ENCODE results near the gene MUCL3. TPM values are rescaled to one million over a fixed set of nuclear protein-coding genes. Genes with fewer than 3 reads are reported as not detected.

The MUCL3 gene
- total and polyA plus RNA-seq, 8 donors, result 0.04 to 5.6 (median 0.64) TPM; not detected in 4

DNA sequence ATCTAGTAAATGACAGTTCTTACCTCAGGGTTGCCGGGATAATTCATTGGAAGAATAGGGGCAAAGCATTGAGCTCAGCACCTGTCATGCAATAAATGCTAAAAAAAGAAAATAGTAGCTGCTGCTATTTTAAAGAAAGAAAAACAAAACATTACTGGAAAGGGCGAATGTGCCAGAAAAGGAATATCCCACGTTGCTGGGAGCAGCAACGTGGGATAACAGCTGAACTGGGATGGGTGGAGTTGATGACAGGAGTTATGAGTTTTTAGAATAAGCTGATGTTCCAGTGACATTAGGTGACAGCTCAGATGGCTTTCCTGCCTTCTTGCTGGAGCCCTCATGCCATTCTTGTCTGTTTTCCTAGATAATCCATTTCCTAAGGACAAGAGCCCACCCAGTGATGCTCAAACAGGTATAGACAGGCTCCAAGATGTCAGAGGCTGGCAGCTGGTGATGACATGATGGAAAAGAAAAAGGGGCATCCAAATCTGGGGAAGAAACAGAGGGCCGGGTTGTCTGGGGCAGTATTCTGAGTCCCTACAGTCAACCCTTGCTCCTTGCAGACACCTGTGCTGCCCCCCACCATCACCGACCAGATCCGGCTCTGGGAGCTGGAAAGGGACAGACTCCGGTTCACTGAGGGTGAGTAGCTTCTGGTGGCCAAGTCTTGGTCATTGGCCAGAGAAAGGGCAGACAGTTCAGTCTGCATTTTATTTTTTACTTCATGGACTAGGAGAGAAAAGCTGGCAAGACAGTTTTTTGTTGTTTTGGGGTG is 27.8 kb upstream of the MUCL3 start:
- Histone ChIP-seq H3K27me3 (no peaks in the 10 kb centered on the region), H3K36me3 (peaks cover 0 to 15% (median 5%) of the 10 kb centered on the region in 3 donors), H3K4me1 (peaks cover 5 to 23% (median 16%) of the 10 kb centered on the region in 3 donors), H3K27ac (peak overlapping the region; percentile 72 to 94 (median 87)), H3K4me3 (peak overlapping the region in 1 of 4 donors; percentile 55), H3K9me3 (no peaks in the 10 kb centered on the region)
- WGBS, 2 donors, result 76 to 82% methylated on average over 8 of the region's 8 CpGs
- ATAC-seq, result no peak
- FAIRE-seq, result no peak
- no peak for DNase-seq
- intact Hi-C loops (cut with DNase I), result loop anchor here in 2 of 3 donors (10.0 kb wide), 2 partner anchors 78 to 162 kb away; no protein-coding TSS in a partner anchor
- TF ChIP-seq, protein P1, sequence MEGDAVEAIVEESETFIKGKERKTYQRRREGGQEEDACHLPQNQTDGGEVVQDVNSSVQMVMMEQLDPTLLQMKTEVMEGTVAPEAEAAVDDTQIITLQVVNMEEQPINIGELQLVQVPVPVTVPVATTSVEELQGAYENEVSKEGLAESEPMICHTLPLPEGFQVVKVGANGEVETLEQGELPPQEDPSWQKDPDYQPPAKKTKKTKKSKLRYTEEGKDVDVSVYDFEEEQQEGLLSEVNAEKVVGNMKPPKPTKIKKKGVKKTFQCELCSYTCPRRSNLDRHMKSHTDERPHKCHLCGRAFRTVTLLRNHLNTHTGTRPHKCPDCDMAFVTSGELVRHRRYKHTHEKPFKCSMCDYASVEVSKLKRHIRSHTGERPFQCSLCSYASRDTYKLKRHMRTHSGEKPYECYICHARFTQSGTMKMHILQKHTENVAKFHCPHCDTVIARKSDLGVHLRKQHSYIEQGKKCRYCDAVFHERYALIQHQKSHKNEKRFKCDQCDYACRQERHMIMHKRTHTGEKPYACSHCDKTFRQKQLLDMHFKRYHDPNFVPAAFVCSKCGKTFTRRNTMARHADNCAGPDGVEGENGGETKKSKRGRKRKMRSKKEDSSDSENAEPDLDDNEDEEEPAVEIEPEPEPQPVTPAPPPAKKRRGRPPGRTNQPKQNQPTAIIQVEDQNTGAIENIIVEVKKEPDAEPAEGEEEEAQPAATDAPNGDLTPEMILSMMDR (IDR thresholded peaks at IDR 0.05), result no peak

DNA sequence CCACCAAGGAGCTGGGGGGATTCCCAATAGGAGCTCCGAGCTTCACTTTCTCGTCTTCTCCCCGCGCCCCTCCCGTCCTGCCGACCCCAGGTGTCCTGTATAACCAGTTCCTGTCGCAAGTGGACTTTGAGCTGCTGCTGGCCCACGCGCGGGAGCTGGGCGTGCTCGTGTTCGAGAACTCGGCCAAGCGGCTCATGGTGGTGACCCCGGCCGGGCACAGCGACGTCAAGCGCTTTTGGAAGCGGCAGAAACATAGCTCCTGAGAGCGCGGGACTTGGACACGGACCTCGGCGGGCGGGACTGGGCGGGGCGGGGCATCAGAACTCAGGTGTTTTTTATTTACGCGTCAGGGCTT is 27.1 kb upstream of the MUCL3 start:
- FAIRE-seq (no peak), DNase-seq (no peak), ATAC-seq (no peak)
- Histone ChIP-seq H3K4me3 (peak overlapping the region; percentile 10 to 60 (median 54)), H3K36me3 (peaks cover 0 to 20% (median 6%) of the 10 kb centered on the region in 3 donors), H3K9me3 (no peaks in the 10 kb centered on the region), H3K4me1 (peaks cover 3 to 22% (median 15%) of the 10 kb centered on the region in 3 donors), H3K27me3 (no peaks in the 10 kb centered on the region), H3K27ac (peak overlapping the region; percentile 72 to 94 (median 87))
- TF ChIP-seq, protein P1 (IDR thresholded peaks at IDR 0.05), result no peak
- WGBS, 2 donors, result 1 to 2% methylated on average over 31 of the region's 31 CpGs
- intact Hi-C loops (cut with DNase I), result loop anchor here in 2 of 3 donors (10.0 kb wide), 2 partner anchors 79 to 161 kb away; no protein-coding TSS in a partner anchor

DNA sequence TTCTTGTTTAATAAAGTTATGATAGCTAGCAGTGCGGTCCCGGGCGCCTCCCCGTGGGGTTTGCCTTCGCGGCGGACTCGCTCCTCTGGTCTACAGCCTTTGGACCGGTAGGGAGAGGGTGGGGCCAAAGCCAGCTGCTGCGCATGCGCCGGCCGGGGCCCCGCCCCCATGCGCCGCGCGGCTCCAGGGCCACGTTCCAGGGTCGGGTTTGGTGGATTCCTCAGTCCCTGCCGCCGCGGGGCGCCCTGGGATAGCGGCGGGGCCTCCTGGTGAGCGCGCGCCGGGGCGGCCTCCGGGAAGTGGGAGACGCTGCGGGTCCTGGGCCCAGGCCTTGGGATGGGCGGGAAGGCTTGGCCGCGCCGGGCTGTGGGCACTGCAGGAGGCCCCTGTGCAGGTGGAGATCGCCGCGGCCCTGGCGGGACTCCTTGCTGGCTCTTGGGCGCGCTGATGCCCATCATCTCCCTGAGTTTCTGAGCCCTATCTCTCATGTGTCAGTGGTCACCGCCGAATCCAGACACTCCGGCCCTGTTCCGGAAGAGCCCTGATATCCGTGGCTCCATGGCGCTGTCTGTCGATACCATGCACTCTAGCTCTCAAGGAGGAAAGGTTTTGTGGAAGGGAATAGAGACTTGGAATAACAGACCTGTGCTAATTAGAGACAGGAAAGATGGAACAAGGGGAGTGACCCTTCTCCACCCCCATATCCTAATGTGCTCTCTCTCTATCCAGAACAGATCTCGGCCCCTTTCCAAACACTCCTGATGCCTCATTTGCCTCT is 26.5 kb upstream of the MUCL3 start, which contains the start of gene VARS2:
Gene VARS2, plus strand, starts transcription at position 163 of the 778 bp plus-strand sequence. Its CDS starts 599 bp downstream, at position 762.
- intact Hi-C loops (cut with DNase I), result loop anchor here in 2 of 3 donors (10.0 kb wide), 2 partner anchors 79 to 161 kb away; no protein-coding TSS in a partner anchor
- FAIRE-seq (no peak), DNase-seq (peak; percentile 92 to 99 (median 97)), ATAC-seq (peak; percentile 90 to 97 (median 96))
- TF ChIP-seq, protein P1 (IDR thresholded peaks at IDR 0.05), result peak in 2 of 4 donors; percentile 9 to 15
- Histone ChIP-seq H3K27me3 (no peaks in the 10 kb centered on the region), H3K4me3 (peak within 1 kb of the TSS; percentile 53 to 65 (median 58)), H3K9me3 (no peaks in the 10 kb centered on the region), H3K27ac (peak within 1 kb of the TSS; percentile 72 to 94 (median 87)), H3K4me1 (peaks cover 0 to 17% (median 12%) of the 10 kb centered on the region in 3 donors), H3K36me3 (peaks cover 0 to 26% (median 10%) of the 10 kb centered on the region in 3 donors)
- WGBS, 2 donors, result 1% methylated on average over 43 to 52 of the region's 52 CpGs

DNA sequence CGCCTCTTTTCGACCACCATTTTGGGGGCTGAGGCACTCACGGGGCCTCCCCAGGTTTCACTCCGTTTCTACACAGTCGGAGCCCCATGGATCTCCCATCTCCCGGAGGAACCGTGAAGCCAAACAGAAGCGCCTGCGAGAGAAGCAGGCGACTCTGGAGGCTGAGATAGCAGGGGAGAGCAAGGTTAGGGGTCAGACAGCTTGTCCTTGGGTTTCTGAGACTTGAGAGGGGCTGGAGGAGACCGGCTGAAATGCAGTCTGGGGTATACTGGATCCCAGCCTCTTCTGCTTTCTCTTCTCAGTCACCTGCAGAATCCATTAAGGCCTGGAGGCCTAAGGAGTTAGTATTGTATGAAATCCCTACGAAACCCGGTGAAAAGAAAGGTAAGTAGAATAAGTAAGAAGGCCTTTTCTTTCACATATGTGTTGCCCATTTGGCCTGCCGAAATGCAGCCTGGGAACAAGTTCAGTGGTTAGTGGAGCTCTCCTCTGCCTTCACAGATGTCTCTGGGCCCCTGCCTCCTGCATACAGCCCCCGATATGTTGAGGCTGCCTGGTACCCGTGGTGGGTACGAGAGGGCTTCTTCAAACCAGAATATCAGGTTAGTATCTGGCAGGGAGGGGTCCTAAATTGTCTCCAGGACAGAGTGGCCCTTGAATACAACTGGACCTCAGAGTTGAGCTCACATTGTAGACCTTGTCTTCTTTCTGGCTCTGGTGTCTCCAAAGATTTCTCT is 25.8 kb upstream of the MUCL3 start:
- DNase-seq (peak in 1 of 6 donors; percentile 38), FAIRE-seq (no peak), ATAC-seq (peak; percentile 2 to 18 (median 6))
- Histone ChIP-seq H3K4me1 (peaks cover 0 to 17% (median 12%) of the 10 kb centered on the region in 3 donors), H3K27me3 (no peaks in the 10 kb centered on the region), H3K27ac (peak overlapping the region; percentile 72 to 94 (median 87)), H3K36me3 (peaks cover 0 to 30% (median 10%) of the 10 kb centered on the region in 3 donors), H3K9me3 (no peaks in the 10 kb centered on the region), H3K4me3 (peak overlapping the region; percentile 53 to 65 (median 58))
- TF ChIP-seq, protein P1 (IDR thresholded peaks at IDR 0.05), result no peak
- WGBS, 2 donors, result 13 to 17% methylated on average over 17 of the region's 17 CpGs
- intact Hi-C loops (cut with DNase I), result loop anchor here in 2 of 3 donors (5.0 to 10.0 kb wide), 3 partner anchors 80 to 167 kb away; no protein-coding TSS in a partner anchor
